ENCODE results near the gene TRHDE. TPM values are rescaled to one million over a fixed set of nuclear protein-coding genes. Genes with fewer than 3 reads are reported as not detected.

The TRHDE gene
- total RNA-seq, 1 experiment from 2014 or later = 43.7 TPM

- Mint-ChIP-seq H3K27ac (ENCODE audit: unreplicated experiment) (no peak overlapping the region), H3K27me3 (ENCODE audit: unreplicated experiment) (no peaks in the 10 kb centered on the region), H3K9me3 (ENCODE audit: low read depth, unreplicated experiment) (no peaks in the 10 kb centered on the region), H3K36me3 (ENCODE audit: insufficient read depth, unreplicated experiment) (no peaks in the 10 kb centered on the region), H3K4me1 (ENCODE audit: low read depth, unreplicated experiment) (peaks cover 15% of the 10 kb centered on the region), H3K4me3 (ENCODE audit: low read depth, unreplicated experiment) (no peak overlapping the region)
- no TSS peak for BruUV-seq (replicated peaks)
- no peak for TF ChIP-seq CTCF (IDR thresholded peaks at IDR 0.05; ENCODE audit: unreplicated experiment)
- intact Hi-C loops (cut with micrococcal nuclease; ENCODE audit: unreplicated experiment) = no loop called here
- DNase-seq = no peak
- CTCF ChIA-PET = no interaction called here
Observed at GRCh38 chr12:72330301-72330700, 58.1 kb downstream of the TRHDE start.

- CTCF ChIA-PET = no interaction called here
- Mint-ChIP-seq H3K27ac (ENCODE audit: unreplicated experiment) (no peak overlapping the region), H3K4me1 (ENCODE audit: low read depth, unreplicated experiment) (peaks cover 15% of the 10 kb centered on the region), H3K4me3 (ENCODE audit: low read depth, unreplicated experiment) (no peak overlapping the region), H3K27me3 (ENCODE audit: unreplicated experiment) (no peaks in the 10 kb centered on the region), H3K36me3 (ENCODE audit: insufficient read depth, unreplicated experiment) (no peaks in the 10 kb centered on the region), H3K9me3 (ENCODE audit: low read depth, unreplicated experiment) (no peaks in the 10 kb centered on the region)
- BruUV-seq (replicated peaks) = no TSS peak
- intact Hi-C loops (cut with micrococcal nuclease; ENCODE audit: unreplicated experiment) = no loop called here
- DNase-seq = no peak
- TF ChIP-seq CTCF (IDR thresholded peaks at IDR 0.05; ENCODE audit: unreplicated experiment) = no peak
Observed at GRCh38 chr12:72330784-72331183, 58.6 kb downstream of the TRHDE start.

- TF ChIP-seq CTCF (IDR thresholded peaks at IDR 0.05; ENCODE audit: unreplicated experiment) = no peak
- H3K4me3 Mint-ChIP-seq (ENCODE audit: low read depth, unreplicated experiment) = no peak overlapping the region
- H3K4me1 Mint-ChIP-seq (ENCODE audit: low read depth, unreplicated experiment) = peaks cover 15% of the 10 kb centered on the region
- no peak for DNase-seq
- H3K9me3 Mint-ChIP-seq (ENCODE audit: low read depth, unreplicated experiment) = no peaks in the 10 kb centered on the region
- H3K27me3 Mint-ChIP-seq (ENCODE audit: unreplicated experiment) = no peaks in the 10 kb centered on the region
- CTCF ChIA-PET = no interaction called here
- H3K27ac Mint-ChIP-seq (ENCODE audit: unreplicated experiment) = no peak overlapping the region
- no TSS peak for BruUV-seq (replicated peaks)
- no peaks in the 10 kb centered on the region for H3K36me3 Mint-ChIP-seq (ENCODE audit: insufficient read depth, unreplicated experiment)
- intact Hi-C loops (cut with micrococcal nuclease; ENCODE audit: unreplicated experiment) = no loop called here
Observed at GRCh38 chr12:72337382-72337781, 65.2 kb downstream of the TRHDE start.

GRCh38 chr12:72337946-72338345 is 65.8 kb downstream of the TRHDE start:
- Mint-ChIP-seq H3K4me1 (ENCODE audit: low read depth, unreplicated experiment) (peaks cover 15% of the 10 kb centered on the region), H3K27me3 (ENCODE audit: unreplicated experiment) (no peaks in the 10 kb centered on the region), H3K4me3 (ENCODE audit: low read depth, unreplicated experiment) (no peak overlapping the region), H3K36me3 (ENCODE audit: insufficient read depth, unreplicated experiment) (no peaks in the 10 kb centered on the region), H3K9me3 (ENCODE audit: low read depth, unreplicated experiment) (no peaks in the 10 kb centered on the region), H3K27ac (ENCODE audit: unreplicated experiment) (no peak overlapping the region)
- DNase-seq = no peak
- intact Hi-C loops (cut with micrococcal nuclease; ENCODE audit: unreplicated experiment) = no loop called here
- no TSS peak for BruUV-seq (replicated peaks)
- TF ChIP-seq CTCF (IDR thresholded peaks at IDR 0.05; ENCODE audit: unreplicated experiment) = no peak
- CTCF ChIA-PET = no interaction called here

GRCh38 chr12:72338437-72338836 is 66.3 kb downstream of the TRHDE start:
- no peaks in the 10 kb centered on the region for H3K36me3 Mint-ChIP-seq (ENCODE audit: insufficient read depth, unreplicated experiment)
- CTCF ChIA-PET = no interaction called here
- H3K27me3 Mint-ChIP-seq (ENCODE audit: unreplicated experiment) = no peaks in the 10 kb centered on the region
- H3K4me3 Mint-ChIP-seq (ENCODE audit: low read depth, unreplicated experiment) = no peak overlapping the region
- no peak for DNase-seq
- H3K9me3 Mint-ChIP-seq (ENCODE audit: low read depth, unreplicated experiment) = no peaks in the 10 kb centered on the region
- intact Hi-C loops (cut with micrococcal nuclease; ENCODE audit: unreplicated experiment) = no loop called here
- no TSS peak for BruUV-seq (replicated peaks)
- no peak overlapping the region for H3K27ac Mint-ChIP-seq (ENCODE audit: unreplicated experiment)
- peaks cover 15% of the 10 kb centered on the region for H3K4me1 Mint-ChIP-seq (ENCODE audit: low read depth, unreplicated experiment)
- no peak for TF ChIP-seq CTCF (IDR thresholded peaks at IDR 0.05; ENCODE audit: unreplicated experiment)

Measured in Calu3 (cell line).